ENCODE measurements around the gene ZNF526. TPM values are rescaled to one million over a fixed set of nuclear protein-coding genes. Genes with fewer than 3 reads are reported as not detected.

ZNF526 gene
- total and polyA plus RNA-seq, 9 of the 15 experiments (the other 6 are each of a cell fraction or from before 2014, with no cell fraction given), result 1.3 to 17.9 (median 6.2) TPM

- TF ChIP-seq, protein P1, sequence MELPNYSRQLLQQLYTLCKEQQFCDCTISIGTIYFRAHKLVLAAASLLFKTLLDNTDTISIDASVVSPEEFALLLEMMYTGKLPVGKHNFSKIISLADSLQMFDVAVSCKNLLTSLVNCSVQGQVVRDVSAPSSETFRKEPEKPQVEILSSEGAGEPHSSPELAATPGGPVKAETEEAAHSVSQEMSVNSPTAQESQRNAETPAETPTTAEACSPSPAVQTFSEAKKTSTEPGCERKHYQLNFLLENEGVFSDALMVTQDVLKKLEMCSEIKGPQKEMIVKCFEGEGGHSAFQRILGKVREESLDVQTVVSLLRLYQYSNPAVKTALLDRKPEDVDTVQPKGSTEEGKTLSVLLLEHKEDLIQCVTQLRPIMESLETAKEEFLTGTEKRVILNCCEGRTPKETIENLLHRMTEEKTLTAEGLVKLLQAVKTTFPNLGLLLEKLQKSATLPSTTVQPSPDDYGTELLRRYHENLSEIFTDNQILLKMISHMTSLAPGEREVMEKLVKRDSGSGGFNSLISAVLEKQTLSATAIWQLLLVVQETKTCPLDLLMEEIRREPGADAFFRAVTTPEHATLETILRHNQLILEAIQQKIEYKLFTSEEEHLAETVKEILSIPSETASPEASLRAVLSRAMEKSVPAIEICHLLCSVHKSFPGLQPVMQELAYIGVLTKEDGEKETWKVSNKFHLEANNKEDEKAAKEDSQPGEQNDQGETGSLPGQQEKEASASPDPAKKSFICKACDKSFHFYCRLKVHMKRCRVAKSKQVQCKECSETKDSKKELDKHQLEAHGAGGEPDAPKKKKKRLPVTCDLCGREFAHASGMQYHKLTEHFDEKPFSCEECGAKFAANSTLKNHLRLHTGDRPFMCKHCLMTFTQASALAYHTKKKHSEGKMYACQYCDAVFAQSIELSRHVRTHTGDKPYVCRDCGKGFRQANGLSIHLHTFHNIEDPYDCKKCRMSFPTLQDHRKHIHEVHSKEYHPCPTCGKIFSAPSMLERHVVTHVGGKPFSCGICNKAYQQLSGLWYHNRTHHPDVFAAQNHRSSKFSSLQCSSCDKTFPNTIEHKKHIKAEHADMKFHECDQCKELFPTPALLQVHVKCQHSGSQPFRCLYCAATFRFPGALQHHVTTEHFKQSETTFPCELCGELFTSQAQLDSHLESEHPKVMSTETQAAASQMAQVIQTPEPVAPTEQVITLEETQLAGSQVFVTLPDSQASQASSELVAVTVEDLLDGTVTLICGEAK (IDR thresholded peaks at IDR 0.05), result no peak
- TF ChIP-seq, protein P1 (CRISPR knock-in tag; IDR thresholded peaks at IDR 0.05), result no peak
- no peak for TF ChIP-seq TCF15 (CRISPR knock-in tag; IDR thresholded peaks at IDR 0.05)
- no peak for TF ChIP-seq ZNF124 (CRISPR knock-in tag; IDR thresholded peaks at IDR 0.05)
- no peak for TF ChIP-seq NONO (IDR thresholded peaks at IDR 0.05; ENCODE audit: low read depth in 2 of 2, low read length in 1 of 2)
- TF ChIP-seq RBM34 (IDR thresholded peaks at IDR 0.05; ENCODE audit: borderline replicate concordance, insufficient read depth, low read length), result no peak
- no peak for TF ChIP-seq TAF7 (tag; IDR thresholded peaks at IDR 0.05)
- TF ChIP-seq BRF1 (IDR thresholded peaks at IDR 0.05; ENCODE audit: borderline replicate concordance, extremely low read depth, insufficient read length), result no peak
- TF ChIP-seq, protein P2, sequence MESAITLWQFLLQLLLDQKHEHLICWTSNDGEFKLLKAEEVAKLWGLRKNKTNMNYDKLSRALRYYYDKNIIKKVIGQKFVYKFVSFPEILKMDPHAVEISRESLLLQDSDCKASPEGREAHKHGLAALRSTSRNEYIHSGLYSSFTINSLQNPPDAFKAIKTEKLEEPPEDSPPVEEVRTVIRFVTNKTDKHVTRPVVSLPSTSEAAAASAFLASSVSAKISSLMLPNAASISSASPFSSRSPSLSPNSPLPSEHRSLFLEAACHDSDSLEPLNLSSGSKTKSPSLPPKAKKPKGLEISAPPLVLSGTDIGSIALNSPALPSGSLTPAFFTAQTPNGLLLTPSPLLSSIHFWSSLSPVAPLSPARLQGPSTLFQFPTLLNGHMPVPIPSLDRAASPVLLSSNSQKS (CRISPR knock-in tag; IDR thresholded peaks at IDR 0.05), result no peak
- TF ChIP-seq OTX1 (CRISPR knock-in tag; IDR thresholded peaks at IDR 0.05), result peak; percentile 79; the same call in 1 of the 2 replicates
- TF ChIP-seq MAX (CRISPR knock-in tag; IDR thresholded peaks at IDR 0.05), result no peak
- TF ChIP-seq POLR2B (IDR thresholded peaks at IDR 0.05; ENCODE audit: low read depth, partially characterized antibody), result peak; percentile 41
- no peak for TF ChIP-seq PRMT5 (CRISPR knock-in tag; IDR thresholded peaks at IDR 0.05)
- TF ChIP-seq NCOR1 (IDR thresholded peaks at IDR 0.05), result no peak
- TF ChIP-seq WHSC1 (IDR thresholded peaks at IDR 0.05; ENCODE audit: low read length), result no peak
- TF ChIP-seq ZNF140 (CRISPR knock-in tag; IDR thresholded peaks at IDR 0.05), result no peak
- TF ChIP-seq, protein P3, sequence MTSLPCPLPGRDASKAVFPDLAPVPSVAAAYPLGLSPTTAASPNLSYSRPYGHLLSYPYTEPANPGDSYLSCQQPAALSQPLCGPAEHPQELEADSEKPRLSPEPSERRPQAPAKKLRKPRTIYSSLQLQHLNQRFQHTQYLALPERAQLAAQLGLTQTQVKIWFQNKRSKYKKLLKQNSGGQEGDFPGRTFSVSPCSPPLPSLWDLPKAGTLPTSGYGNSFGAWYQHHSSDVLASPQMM (CRISPR knock-in tag; IDR thresholded peaks at IDR 0.05), result no peak
These were observed 49.6 kb downstream of the ZNF526 start (continued) for GRCh38 chr19:42269478-42270345.

All from K562 (cell line).